LNCaP clone FGC (cell line): Measurements from ENCODE around the gene FYB2.
A peak's percentile ranks its signal among the peaks of the same experiment; 100 is the strongest.

ENCODE experiments used
- DNase-seq: peaks from one replicate; pipeline ENCODE4 v3.0.0-alpha.2; 2011; ENCODE audit warnings: low read depth
- H3K4me3 ChIP-seq: 2 replicates; pipeline ENCODE4 v1.5.1; 2011; ENCODE audit warnings: mild to moderate bottlenecking, low read depth, low read length, control low read depth
- TF ChIP-seq, protein P1 (sequence below): IDR thresholded peaks from 2 replicates; pipeline ENCODE4 v1.5.1; 2012; ENCODE audit warnings: mild to moderate bottlenecking; ENCODE audit not compliant: control insufficient read depth, insufficient read depth; ENCODE audit errors: extremely low read depth

FYB2 gene

GRCh38 chr1:56799605-56800400 is 19.4 kb downstream of the FYB2 start:
- DNase-seq = no peak
- H3K4me3 ChIP-seq = no peak overlapping the region
- TF ChIP-seq, protein P1, sequence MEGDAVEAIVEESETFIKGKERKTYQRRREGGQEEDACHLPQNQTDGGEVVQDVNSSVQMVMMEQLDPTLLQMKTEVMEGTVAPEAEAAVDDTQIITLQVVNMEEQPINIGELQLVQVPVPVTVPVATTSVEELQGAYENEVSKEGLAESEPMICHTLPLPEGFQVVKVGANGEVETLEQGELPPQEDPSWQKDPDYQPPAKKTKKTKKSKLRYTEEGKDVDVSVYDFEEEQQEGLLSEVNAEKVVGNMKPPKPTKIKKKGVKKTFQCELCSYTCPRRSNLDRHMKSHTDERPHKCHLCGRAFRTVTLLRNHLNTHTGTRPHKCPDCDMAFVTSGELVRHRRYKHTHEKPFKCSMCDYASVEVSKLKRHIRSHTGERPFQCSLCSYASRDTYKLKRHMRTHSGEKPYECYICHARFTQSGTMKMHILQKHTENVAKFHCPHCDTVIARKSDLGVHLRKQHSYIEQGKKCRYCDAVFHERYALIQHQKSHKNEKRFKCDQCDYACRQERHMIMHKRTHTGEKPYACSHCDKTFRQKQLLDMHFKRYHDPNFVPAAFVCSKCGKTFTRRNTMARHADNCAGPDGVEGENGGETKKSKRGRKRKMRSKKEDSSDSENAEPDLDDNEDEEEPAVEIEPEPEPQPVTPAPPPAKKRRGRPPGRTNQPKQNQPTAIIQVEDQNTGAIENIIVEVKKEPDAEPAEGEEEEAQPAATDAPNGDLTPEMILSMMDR = no peak

DNA sequence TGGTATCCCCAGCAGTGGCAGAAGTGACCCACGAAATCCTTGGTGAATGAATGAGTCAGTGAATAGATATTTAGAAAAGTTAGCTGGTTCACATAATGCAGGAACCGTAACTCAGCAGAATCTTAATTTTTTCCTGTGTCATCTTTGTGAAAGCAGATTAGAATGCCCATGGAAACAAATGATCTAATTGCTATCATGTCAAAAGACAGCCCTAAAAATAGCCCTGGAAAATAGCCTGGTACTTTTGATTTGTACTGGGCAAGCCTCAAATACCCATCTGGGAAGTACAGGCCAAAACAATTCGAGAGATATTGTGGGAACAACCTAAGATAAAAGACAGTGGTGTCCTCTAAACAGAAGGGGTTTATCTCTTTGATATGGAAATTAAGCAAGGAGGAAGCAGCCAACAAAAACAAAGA is 21.1 kb downstream of the FYB2 start:
- no peak overlapping the region for H3K4me3 ChIP-seq
- TF ChIP-seq, protein P1 = no peak
- DNase-seq = no peak

DNA sequence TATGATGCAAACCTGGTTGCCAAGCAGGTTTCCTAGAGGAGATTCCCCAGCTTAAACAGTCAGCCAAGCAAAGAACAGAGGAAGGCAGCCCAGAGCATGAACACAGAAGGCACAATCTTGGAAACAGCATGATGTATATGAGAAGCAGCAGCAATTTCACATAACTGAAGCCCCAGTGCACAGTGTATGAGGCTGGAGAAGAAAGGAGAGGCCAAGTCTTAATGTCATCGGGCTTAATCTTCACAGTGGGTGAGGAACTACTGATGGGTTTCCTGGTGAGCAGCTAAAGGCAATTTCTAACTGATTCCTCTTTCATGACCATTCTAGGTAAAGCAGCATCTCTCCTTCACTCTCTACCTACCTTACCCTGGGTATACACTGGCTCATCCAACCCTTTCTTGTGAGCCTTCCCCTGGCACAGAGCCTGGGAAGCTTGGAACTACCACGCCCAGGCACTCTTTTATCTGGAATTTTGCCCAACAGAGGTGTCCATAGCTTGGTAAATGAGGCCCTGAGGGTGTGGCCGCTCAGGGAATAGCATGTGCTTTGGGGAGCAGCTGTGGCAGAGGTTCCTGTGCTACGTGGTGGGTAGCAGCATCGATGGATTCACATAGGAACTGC is 22.0 kb downstream of the FYB2 start:
- no peak for DNase-seq
- TF ChIP-seq, protein P1 = no peak
- no peak overlapping the region for H3K4me3 ChIP-seq

DNA sequence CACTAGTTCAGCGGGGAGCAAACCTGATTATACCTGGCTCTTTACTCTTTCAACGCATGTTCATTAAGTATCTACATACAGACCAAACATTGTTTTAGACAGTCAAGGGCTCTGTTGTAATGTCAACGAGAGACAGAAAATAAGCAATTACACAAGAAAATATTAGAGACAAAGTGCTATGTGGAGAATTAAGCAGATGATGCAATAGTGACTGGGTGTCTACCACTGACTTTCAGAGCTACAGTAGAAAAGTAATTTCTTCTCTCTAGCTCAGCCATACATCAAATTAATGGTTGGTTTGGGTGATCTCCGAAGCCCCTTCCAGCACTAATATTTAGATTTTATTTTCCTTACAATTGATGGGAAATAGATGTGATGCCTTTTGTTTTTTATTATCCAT is 23.3 kb downstream of the FYB2 start:
- DNase-seq = no peak

GRCh38 chr1:56790036-56790435 is 29.2 kb downstream of the FYB2 start:
- H3K4me3 ChIP-seq = no peak overlapping the region
- TF ChIP-seq, protein P1 = no peak
- no peak for DNase-seq

More for the DNA sequence above, 23.3 kb downstream of the FYB2 start:
- TF ChIP-seq, protein P1 = no peak
- H3K4me3 ChIP-seq = no peak overlapping the region

DNA sequence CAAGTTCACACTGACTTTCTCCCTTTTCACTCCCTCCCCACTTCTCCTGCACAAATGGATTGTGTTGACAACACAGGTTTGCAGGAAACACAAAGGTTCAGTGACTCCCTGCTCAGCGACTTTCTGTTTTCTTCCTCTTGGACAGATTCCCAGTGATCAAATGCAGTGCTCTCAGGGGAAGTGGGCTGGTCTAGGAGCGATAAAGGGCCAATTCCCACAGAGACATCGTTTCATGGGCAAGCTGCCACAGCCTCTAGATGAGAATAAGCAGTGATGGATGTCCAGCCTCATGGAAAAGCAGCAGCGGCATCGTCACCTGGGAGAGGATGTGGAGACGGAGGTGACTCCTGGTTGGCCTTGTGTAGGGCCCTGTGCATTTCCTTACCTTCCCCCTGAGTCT is 30.6 kb downstream of the FYB2 start:
- TF ChIP-seq, protein P1 = no peak
- H3K4me3 ChIP-seq = peak overlapping the region; percentile 21; the same call in 1 of the 2 replicates
- peak; percentile 87 for DNase-seq

DNA sequence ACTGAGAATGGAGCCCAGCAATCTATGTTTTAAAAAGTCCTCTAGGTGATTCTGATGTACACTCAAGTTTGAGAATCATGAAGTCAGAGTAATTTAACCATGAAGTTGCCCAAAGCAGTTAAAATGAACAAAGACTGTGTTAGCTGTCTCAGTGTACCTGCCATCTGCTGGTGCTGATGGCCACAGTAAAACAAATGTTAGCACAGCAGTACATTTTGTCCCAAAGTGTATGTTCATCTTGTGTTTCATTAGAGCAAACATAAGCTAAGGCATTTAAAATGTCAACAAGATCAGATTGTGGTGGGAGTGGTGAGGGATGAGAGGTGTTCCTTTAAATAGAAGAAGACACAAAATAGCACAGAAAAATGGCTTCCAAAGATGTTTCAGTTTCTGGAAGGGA is 31.1 kb downstream of the FYB2 start:
- DNase-seq = peak; percentile 94
- peak overlapping the region; percentile 21; the same call in 1 of the 2 replicates for H3K4me3 ChIP-seq
- TF ChIP-seq, protein P1 = peak; percentile 21; the same call in 1 of the 2 replicates
